HEK293T (cell line): Measurements from ENCODE around the gene GPBP1.

ENCODE experiments used
- ARNT ChIP-seq: fragments of 450-650 bp; IDR thresholded peaks from 2 replicates; pipeline ENCODE4 v1.6.1; 2017; ENCODE audit warnings: mild to moderate bottlenecking
- BHLHE40 ChIP-seq: fragments of 450-650 bp; IDR thresholded peaks from 2 replicates; pipeline ENCODE4 v1.6.1; 2016; ENCODE audit warnings: mild to moderate bottlenecking, moderate library complexity, borderline replicate concordance
- CTBP1 ChIP-seq: fragments of 450-650 bp; IDR thresholded peaks from 2 replicates; pipeline ENCODE4 v1.6.1; 2016; ENCODE audit warnings: borderline replicate concordance
- ELF4 ChIP-seq: fragments of 450-650 bp; IDR thresholded peaks from 2 replicates; pipeline ENCODE4 v1.6.1; 2017; ENCODE audit warnings: antibody characterized with exemption
- FOXA1 ChIP-seq: fragments of 450-650 bp; IDR thresholded peaks from 2 replicates; pipeline ENCODE4 v1.6.1; 2016; ENCODE audit warnings: mild to moderate bottlenecking
- FOXK2 ChIP-seq: fragments of 450-650 bp; IDR thresholded peaks from 2 replicates; pipeline ENCODE4 v1.6.1; 2016; ENCODE audit warnings: mild to moderate bottlenecking
- FOXM1 ChIP-seq: fragments of 450-650 bp; IDR thresholded peaks from 2 replicates; pipeline ENCODE4 v1.6.1; 2017; ENCODE audit warnings: mild to moderate bottlenecking, borderline replicate concordance
- HDGF ChIP-seq: fragments of 450-650 bp; IDR thresholded peaks from 2 replicates; pipeline ENCODE4 v1.6.1; 2017; ENCODE audit warnings: antibody characterized with exemption, borderline replicate concordance
- NFRKB ChIP-seq: fragments of 450-650 bp; IDR thresholded peaks from 2 replicates; pipeline ENCODE4 v1.6.1; 2016; ENCODE audit warnings: mild to moderate bottlenecking, moderate library complexity
- PKNOX1 ChIP-seq: fragments of 450-650 bp; IDR thresholded peaks from 2 replicates; pipeline ENCODE4 v1.6.1; 2016
- SP1 ChIP-seq: fragments of 450-650 bp; IDR thresholded peaks from 2 replicates; pipeline ENCODE4 v1.6.1; 2017
- SUZ12 ChIP-seq: fragments of 450-650 bp; IDR thresholded peaks from 2 replicates; pipeline ENCODE4 v1.6.1; 2016; ENCODE audit warnings: mild to moderate bottlenecking
- ZNF384 ChIP-seq: fragments of 450-650 bp; IDR thresholded peaks from 2 replicates; pipeline ENCODE4 v1.6.1; 2016

GRCh38 chr5:57175551-57176309, 1.9 kb downstream of the GPBP1 start:
- no peak for TF ChIP-seq PKNOX1
- no peak for TF ChIP-seq NFRKB
- TF ChIP-seq SP1 = no peak
- no peak for TF ChIP-seq HDGF
- no peak for TF ChIP-seq ELF4
- no peak for TF ChIP-seq FOXM1
- TF ChIP-seq FOXK2 = no peak
- no peak for TF ChIP-seq FOXA1
- TF ChIP-seq BHLHE40 = no peak
- no peak for TF ChIP-seq ZNF384
- no peak for TF ChIP-seq CTBP1
- TF ChIP-seq SUZ12 = no peak
- TF ChIP-seq ARNT = no peak
